Lower lobe of right lung (tissue), 2 donors: Measurements from ENCODE around the gene SETDB2. TPM values are rescaled to one million over a fixed set of nuclear protein-coding genes. Genes with fewer than 3 reads are reported as not detected.
A peak's percentile ranks its signal among the peaks of the same experiment; 100 is the strongest.

Source experiments
- ATAC-seq, 2 donors: fragments of 200-7000 bp; cut with Tn5 transposase; one replicate each; pipeline ENCODE4 v1.9.1; 2020 to 2022; ENCODE audit warnings: mild to moderate bottlenecking in 2 of 2, moderate library complexity in 2 of 2
- DNase-seq: peaks from one replicate; pipeline ENCODE4 v3.0.0-alpha.2; 2020
- H3K27ac ChIP-seq: fragments of 200-600 bp; one replicate; pipeline ENCODE4 v1.8.0; 2022
- H3K27me3 ChIP-seq: fragments of 200-600 bp; one replicate; pipeline ENCODE4 v1.8.0; 2022; ENCODE audit warnings: low read depth
- H3K36me3 ChIP-seq: fragments of 200-600 bp; one replicate; pipeline ENCODE4 v1.8.0; 2022; ENCODE audit warnings: mild to moderate bottlenecking
- H3K4me1 ChIP-seq: fragments of 200-600 bp; one replicate; pipeline ENCODE4 v1.8.0; 2022
- H3K4me3 ChIP-seq: fragments of 200-600 bp; one replicate; pipeline ENCODE4 v1.8.0; 2022; ENCODE audit warnings: mild to moderate bottlenecking
- H3K9me3 ChIP-seq: fragments of 200-600 bp; one replicate; pipeline ENCODE4 v1.8.0; 2022
- CTCF ChIP-seq: fragments of 200-600 bp; IDR thresholded peaks from one replicate; pipeline ENCODE4 v1.8.0; 2022; ENCODE audit warnings: antibody characterized with exemption, mild to moderate bottlenecking
- intact Hi-C: fragments of 100-400 bp; cut with DNase I; formaldehyde crosslinking; loops from one replicate; pipeline ENCODE4 v1.11.0; 2022
- total RNA-seq: library from RNA; stranded (reverse); fragmentation: NEBNext Ultra II Directional; extraction: Animal tissue kit (Norgen Biotek cat#: 25700); gene quantifications from one replicate; pipeline ENCODE4 v1.2.1, GENCODE V29; 2021
- donor health status: DM: no; HTN: yes; CAD: no; lungs with severe emphysema.

SETDB2 gene
- total RNA-seq, 1 donor from 2014 or later = 21.1 TPM

GRCh38 chr13:49502954-49503353 lies 58.9 kb downstream of the SETDB2 start:
- no peak overlapping the region for H3K27ac ChIP-seq

GRCh38 chr13:49503951-49504350 lies 59.9 kb downstream of the SETDB2 start:
- H3K9me3 ChIP-seq = no peaks in the 10 kb centered on the region
- H3K4me1 ChIP-seq = no peaks in the 10 kb centered on the region
- intact Hi-C loops = no loop called here
- H3K36me3 ChIP-seq = peaks cover 16% of the 10 kb centered on the region
- no peaks in the 10 kb centered on the region for H3K27me3 ChIP-seq
- H3K27ac ChIP-seq = no peak overlapping the region
- no peak for ATAC-seq
- H3K4me3 ChIP-seq = no peak overlapping the region
- no peak for TF ChIP-seq CTCF
- DNase-seq = no peak

More at GRCh38 chr13:49502954-49503353, 58.9 kb downstream of the SETDB2 start:
- H3K36me3 ChIP-seq = peaks cover 13% of the 10 kb centered on the region
- H3K4me1 ChIP-seq = no peaks in the 10 kb centered on the region
- ATAC-seq (no peak), DNase-seq (no peak)
- no peaks in the 10 kb centered on the region for H3K9me3 ChIP-seq
- no peak for TF ChIP-seq CTCF
- H3K27me3 ChIP-seq = no peaks in the 10 kb centered on the region
- intact Hi-C loops = no loop called here
- no peak overlapping the region for H3K4me3 ChIP-seq

- Histone ChIP-seq H3K4me3 (no peak overlapping the region), H3K27me3 (no peaks in the 10 kb centered on the region), H3K36me3 (peaks cover 64% of the 10 kb centered on the region), H3K27ac (no peak overlapping the region), H3K4me1 (no peaks in the 10 kb centered on the region), H3K9me3 (no peaks in the 10 kb centered on the region)
- DNase-seq (no peak), ATAC-seq (no peak)
- intact Hi-C loops = no loop called here
- no peak for TF ChIP-seq CTCF
Observed at GRCh38 chr13:49512578-49512977, 68.5 kb downstream of the SETDB2 start.

GRCh38 chr13:49516467-49516866 lies 72.4 kb downstream of the SETDB2 start:
- intact Hi-C loops = no loop called here
- Histone ChIP-seq H3K9me3 (no peaks in the 10 kb centered on the region), H3K27me3 (no peaks in the 10 kb centered on the region), H3K27ac (no peak overlapping the region), H3K4me3 (no peak overlapping the region), H3K4me1 (no peaks in the 10 kb centered on the region), H3K36me3 (peaks cover 78% of the 10 kb centered on the region)
- DNase-seq = no peak
- ATAC-seq = no peak
- TF ChIP-seq CTCF = no peak

GRCh38 chr13:49517461-49517860 lies 73.4 kb downstream of the SETDB2 start:
- peak; percentile 33 for TF ChIP-seq CTCF
- Histone ChIP-seq H3K4me3 (no peak overlapping the region), H3K9me3 (no peaks in the 10 kb centered on the region), H3K27me3 (no peaks in the 10 kb centered on the region), H3K36me3 (peaks cover 88% of the 10 kb centered on the region), H3K27ac (no peak overlapping the region), H3K4me1 (no peaks in the 10 kb centered on the region)
- intact Hi-C loops = no loop called here
- no peak for DNase-seq
- ATAC-seq = no peak

- no peak overlapping the region for H3K27ac ChIP-seq
- intact Hi-C loops = no loop called here
- ATAC-seq = no peak
- no peak for DNase-seq
- no peaks in the 10 kb centered on the region for H3K9me3 ChIP-seq
- H3K4me3 ChIP-seq = no peak overlapping the region
- H3K36me3 ChIP-seq = peaks cover 91% of the 10 kb centered on the region
- TF ChIP-seq CTCF = no peak
- H3K27me3 ChIP-seq = no peaks in the 10 kb centered on the region
- H3K4me1 ChIP-seq = no peaks in the 10 kb centered on the region
Observed at GRCh38 chr13:49521224-49521623, 77.2 kb downstream of the SETDB2 start.
